NCI-H128 (cell line): ENCODE results near the gene SLC1A1.
"Not testable (repeated sequence)": the region's sequence is repeated elsewhere in the genome, so short reads cannot be mapped to it uniquely, and the experiment has no call there.

Experiments
- DNase-seq: peaks from one replicate; lab custom pipeline; 2025; ENCODE audit not compliant: unreplicated experiment; lab: John Stamatoyannopoulos, UW

The SLC1A1 gene

DNA sequence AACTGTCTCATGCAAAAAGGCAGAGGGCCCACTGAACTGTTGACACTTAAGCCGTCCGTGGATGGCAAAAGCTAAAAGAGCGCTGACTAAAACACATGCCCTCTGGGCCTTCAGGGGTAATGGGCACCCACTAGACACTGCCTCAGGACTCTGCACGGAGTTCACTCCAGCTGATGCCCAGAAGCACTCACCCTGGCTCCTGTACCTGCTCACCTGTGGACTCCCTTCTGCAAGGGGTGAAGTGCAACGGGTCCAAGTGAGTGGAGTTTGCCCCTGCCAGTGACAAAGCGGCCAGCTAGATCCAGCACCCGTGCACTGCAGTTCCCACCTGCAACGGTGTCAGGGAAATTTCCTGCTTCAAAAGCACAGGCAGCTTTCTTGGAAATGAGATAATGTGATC lies 50.2 kb downstream of the SLC1A1 start:
- DNase-seq: no peak

GRCh38 chr9:4541281-4541680 lies 51.0 kb downstream of the SLC1A1 start:
- no peak for DNase-seq

DNA sequence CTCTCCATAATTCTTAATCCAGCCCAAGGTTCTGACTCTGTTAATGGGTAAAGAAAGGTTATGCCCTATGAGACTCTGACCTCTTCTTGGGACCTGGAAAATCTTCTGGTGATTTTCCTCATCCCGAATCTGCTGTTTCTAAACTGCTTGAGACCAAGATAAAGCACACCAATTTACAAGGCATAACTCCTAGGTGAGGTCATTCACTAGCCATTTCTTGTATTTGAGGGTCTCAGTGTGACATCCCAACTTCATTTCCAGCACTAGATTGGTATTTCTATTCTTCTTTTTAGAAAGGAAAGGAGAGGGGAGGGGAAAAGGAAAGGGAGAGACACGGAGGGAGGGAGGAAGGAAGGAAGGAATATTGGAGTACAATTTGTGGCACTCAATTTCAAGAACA lies 51.6 kb downstream of the SLC1A1 start:
- DNase-seq: no peak

- DNase-seq: not testable (repeated sequence)
Measured at GRCh38 chr9:4544714-4545113, 54.4 kb downstream of the SLC1A1 start.

- DNase-seq: no peak
Measured at GRCh38 chr9:4547016-4547415, 56.7 kb downstream of the SLC1A1 start.

DNA sequence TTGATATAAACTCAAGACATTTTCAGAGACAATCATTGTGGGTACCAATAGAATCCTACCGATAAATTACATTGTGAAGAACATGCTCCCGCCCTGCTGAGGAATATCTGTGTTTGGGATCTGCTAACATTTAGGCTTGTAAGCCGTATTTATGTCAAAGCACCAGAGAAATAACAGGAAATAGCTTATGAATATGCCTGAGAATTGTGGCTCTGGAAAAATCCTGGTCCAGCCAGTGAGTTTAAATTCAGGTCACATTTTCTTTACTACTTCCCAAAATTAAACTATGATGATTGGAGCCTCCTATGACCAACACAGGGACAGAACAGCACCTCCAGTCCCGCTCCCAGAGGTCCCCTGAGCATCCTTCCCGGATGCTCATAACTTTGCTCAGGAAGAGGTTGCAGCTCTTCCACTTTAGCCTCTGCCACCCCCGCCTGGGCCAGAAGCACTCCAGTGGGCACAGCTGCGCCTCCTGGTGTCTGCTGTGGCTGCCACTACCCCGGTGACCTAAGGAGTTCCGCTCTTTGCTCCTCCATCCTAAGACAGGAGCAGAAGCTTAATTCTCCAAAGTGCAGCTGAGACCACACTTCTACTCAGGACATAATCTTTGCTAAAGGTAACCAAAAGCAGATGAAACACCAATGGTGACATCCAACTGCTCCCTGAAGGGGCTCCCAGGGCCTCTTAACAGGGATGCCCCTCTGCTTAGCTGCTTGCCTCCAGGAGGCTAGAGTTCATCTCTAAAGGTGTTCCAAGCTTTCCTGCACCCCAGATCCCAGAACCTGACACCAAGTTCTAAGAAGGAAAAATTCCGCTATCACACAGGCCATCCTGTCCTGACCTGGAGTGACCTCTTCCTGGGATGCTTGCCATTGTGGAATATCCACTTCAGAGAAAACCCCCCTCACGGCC lies 58.8 kb downstream of the SLC1A1 start:
- no peak for DNase-seq

- no peak for DNase-seq
Measured at GRCh38 chr9:4549751-4550295, 59.6 kb downstream of the SLC1A1 start.

DNA sequence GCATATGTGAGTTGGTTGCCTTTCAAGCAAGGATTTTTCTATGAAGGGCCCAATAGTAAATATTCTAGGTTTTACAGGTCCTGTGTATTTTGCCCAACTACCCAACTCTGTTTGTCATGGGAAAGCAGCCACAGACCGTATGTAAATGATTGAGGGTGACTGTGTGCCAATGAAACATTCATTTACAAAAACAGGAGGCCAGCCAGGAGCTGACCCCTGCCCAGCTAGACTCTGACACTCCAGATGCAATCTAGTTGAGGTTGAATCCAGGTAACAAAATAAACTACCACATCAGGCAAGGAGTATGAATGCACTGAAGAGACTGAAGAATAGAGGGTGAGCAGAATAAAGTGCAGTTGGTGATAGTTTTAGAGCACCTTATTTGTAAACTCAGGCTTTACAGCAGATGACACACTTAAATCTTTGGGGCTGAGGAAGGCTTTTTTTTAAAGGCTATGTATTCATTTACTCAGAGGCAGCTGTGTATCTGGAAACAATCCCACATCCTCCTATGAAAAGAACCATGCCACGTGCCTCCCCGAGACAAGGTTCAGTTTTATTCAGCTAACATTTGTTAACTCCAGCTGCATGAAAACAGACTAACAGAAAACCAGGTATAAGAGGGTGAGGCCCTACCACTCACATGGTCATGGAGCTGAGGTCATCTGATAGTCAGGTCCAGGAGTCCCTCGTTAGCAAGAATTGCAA lies 60.7 kb downstream of the SLC1A1 start:
- DNase-seq: no peak

DNA sequence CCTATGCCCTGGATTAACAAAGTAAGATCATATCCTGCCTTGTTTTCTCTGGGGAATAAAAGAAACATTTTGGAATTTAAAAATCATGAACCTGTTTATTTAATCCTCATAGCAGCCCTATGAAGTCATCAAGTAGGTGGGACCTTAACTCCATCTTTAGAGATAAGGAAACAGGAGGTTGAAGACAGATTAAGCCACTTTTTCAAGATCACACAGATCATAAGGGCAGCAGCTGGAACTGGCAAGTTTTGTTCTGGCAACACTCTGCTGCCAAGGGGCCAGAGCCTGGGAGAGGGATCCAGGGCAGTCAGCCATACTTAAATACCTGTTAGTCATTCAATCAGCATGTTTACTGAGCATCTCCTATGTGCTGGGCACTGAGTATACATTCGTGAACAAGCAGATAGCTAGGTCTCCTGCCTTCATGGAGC lies 63.7 kb downstream of the SLC1A1 start:
- DNase-seq: no peak

GRCh38 chr9:4555236-4555635 lies 65.0 kb downstream of the SLC1A1 start:
- DNase-seq: no peak

- DNase-seq: no peak
Measured at GRCh38 chr9:4558371-4558998, 68.2 kb downstream of the SLC1A1 start.

- no peak for DNase-seq
Measured at GRCh38 chr9:4559261-4560182, 69.3 kb downstream of the SLC1A1 start.

GRCh38 chr9:4563105-4563504 lies 72.8 kb downstream of the SLC1A1 start:
- DNase-seq: no peak

DNA sequence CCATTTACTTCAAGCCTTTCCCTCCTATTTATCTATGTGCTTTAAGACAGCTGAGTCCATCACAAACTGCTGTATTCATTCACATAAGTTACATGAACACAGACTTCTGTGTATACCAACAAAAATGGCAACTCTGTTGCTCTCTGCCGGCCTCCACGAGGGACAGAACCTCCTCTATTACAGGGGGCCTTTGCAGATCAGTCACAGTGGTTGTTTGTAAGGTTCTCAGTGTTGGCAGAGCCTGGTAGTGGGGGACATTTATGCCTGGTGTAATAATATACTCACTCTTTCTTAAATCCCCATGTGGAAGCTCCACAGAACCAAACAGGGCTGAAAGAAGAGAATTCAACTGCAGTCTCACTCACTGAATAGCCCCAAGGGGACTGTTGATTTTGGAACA lies 76.5 kb downstream of the SLC1A1 start:
- no peak for DNase-seq

DNA sequence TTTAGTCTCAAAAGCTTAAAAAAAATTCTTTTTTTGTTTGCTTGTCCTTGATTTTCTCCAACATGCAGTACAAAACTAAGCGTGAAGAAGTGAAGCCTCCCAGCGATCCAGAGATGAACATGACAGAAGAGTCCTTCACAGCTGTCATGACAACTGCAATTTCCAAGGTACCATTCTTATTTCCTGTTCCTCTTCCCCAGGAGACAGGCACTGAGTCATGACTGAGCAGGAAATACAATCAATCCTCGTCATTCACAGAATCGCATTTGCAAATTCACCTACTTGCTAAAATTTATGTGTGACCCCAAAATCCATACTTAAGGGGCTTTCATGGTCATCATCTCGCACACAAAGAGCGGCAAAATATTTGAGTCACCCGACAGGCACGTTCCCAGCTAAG lies 77.3 kb downstream of the SLC1A1 start:
- no peak for DNase-seq

- DNase-seq: no peak
Measured at GRCh38 chr9:4569101-4569500, 78.8 kb downstream of the SLC1A1 start.

- DNase-seq: no peak
Measured at GRCh38 chr9:4572184-4572826, 82.0 kb downstream of the SLC1A1 start.

DNA sequence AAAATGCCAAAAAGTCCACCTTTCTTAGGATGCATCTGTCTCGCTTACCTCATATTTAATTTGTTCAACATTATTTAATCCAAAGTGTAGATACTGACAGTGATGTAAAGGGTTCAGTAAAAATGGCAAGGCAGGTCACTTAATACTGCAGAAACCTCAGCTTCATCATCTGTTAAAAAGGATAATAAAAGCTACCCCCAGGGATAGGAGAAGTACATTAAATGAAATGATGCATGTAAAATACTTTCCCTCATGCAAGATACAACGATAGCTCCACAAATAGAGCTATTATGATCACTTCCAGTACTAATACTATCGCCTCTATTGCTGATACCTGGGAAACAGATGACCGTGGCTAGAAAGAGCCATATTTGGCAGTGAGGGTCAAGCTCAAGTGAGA lies 82.9 kb downstream of the SLC1A1 start:
- no peak for DNase-seq

DNA sequence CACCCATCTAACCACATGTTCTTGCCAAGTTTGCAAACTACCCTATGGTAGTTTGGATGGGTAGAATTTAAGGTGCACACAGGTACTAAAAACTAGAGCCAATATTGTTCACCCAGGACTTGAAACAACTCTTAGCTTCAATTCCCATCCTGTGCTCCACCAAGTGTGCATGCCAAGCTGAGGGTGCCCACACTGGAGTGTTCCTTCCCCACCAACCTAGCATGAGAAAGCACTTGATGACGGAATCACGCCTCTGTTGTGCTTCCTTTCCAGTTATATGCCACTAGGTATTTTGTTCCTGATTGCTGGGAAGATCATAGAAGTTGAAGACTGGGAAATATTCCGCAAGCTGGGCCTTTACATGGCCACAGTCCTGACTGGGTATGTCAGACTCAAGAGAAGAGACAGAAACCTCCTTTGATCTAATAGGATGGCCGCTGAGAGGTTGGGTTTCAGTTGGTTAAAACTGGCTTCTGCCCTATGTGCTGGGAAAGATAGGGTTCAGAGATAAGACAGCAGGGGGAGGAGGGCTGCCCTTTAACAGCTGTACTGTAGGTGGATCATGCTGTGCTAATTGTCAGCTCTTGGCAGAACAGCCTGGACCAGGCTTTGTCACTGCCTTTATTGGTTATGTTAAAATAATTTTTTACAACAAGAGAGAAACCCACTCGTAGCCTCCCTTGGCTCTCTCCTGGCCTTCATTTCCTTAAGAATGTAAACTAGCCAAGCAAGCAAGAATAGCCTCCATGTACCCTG lies 83.5 kb downstream of the SLC1A1 start:
- no peak for DNase-seq
